WTC11 (cell line): ENCODE results near the gene INPP5A. TPM values are rescaled to one million over a fixed set of nuclear protein-coding genes. Genes with fewer than 3 reads are reported as not detected.

Source experiments
- ATAC-seq: fragments of 200-7000 bp; cut with Tn5 transposase; 2 replicates; pipeline ENCODE4 v1.10.0; 2021; ENCODE audit warnings: mild to moderate bottlenecking, moderate library complexity
- CTCF ChIA-PET: fragments of 300-600 bp; sonication (Branson Sonifier 250); formaldehyde crosslinking; loops from one replicate; lab custom pipeline; 2021; ENCODE audit warnings: antibody characterized with exemption; lab: Charles Lee
- POLR2A ChIA-PET: fragments of 350-600 bp; sonication (Branson Sonifier 250); formaldehyde crosslinking; loops from one replicate; lab custom pipeline; 2021; ENCODE audit warnings: antibody characterized with exemption; lab: Charles Lee
- DNase-seq: peaks from one replicate; pipeline ENCODE4 v3.0.0; 2021; ENCODE audit warnings: low spot score
- H3K27ac Mint-ChIP-seq: 2 replicates; pipeline ENCODE4 v1.8.0; 2021; ENCODE audit warnings: mixed read lengths
- H3K27me3 Mint-ChIP-seq: 2 replicates; pipeline ENCODE4 v1.8.0; 2021; ENCODE audit warnings: low read depth, mild to moderate bottlenecking, moderate library complexity, mixed read lengths
- H3K36me3 Mint-ChIP-seq: 2 replicates; pipeline ENCODE4 v1.8.0; 2021; ENCODE audit warnings: mixed read lengths
- H3K4me1 Mint-ChIP-seq: 2 replicates; pipeline ENCODE4 v1.8.0; 2022; ENCODE audit warnings: mixed read lengths
- H3K4me3 Mint-ChIP-seq: 2 replicates; pipeline ENCODE4 v1.8.0; 2021; ENCODE audit warnings: mild to moderate bottlenecking, moderate library complexity, mixed read lengths
- H3K9me3 Mint-ChIP-seq: 2 replicates; pipeline ENCODE4 v1.8.0; 2021; ENCODE audit warnings: mixed read lengths
- AFF4 ChIP-seq: sonication (generic); formaldehyde crosslinking; IDR thresholded peaks from 2 replicates; pipeline ENCODE4 v1.8.1; 2023; ENCODE audit warnings: mild to moderate bottlenecking, missing genetic modification reagents, borderline replicate concordance
- CDX4 ChIP-seq: fragments of 250-450 bp; sonication (Bioruptor Pico); IDR thresholded peaks from 2 replicates; pipeline ENCODE4 v1.9.0; 2021; ENCODE audit warnings: moderate library complexity, mild to moderate bottlenecking, inconsistent platforms, borderline replicate concordance
- EMX1 ChIP-seq: fragments of 250-450 bp; sonication (Bioruptor Pico); IDR thresholded peaks from 2 replicates; pipeline ENCODE4 v1.8.0; 2021; ENCODE audit warnings: mild to moderate bottlenecking
- GRHL2 ChIP-seq: fragments of 250-450 bp; sonication (Bioruptor Pico); IDR thresholded peaks from 2 replicates; pipeline ENCODE4 v1.8.0; 2022; ENCODE audit warnings: mild to moderate bottlenecking, moderate library complexity; ENCODE audit not compliant: insufficient replicate concordance, severe bottlenecking
- MLX ChIP-seq: sonication (generic); formaldehyde crosslinking; IDR thresholded peaks from 2 replicates; pipeline ENCODE4 v1.8.1; 2023; ENCODE audit warnings: mild to moderate bottlenecking, missing genetic modification reagents, moderate library complexity
- MXD4 ChIP-seq: fragments of 250-450 bp; sonication (Bioruptor Pico); IDR thresholded peaks from 2 replicates; pipeline ENCODE4 v1.8.0; 2021; ENCODE audit warnings: mild to moderate bottlenecking, moderate library complexity, borderline replicate concordance
- MYBL2 ChIP-seq: sonication (generic); formaldehyde crosslinking; IDR thresholded peaks from 2 replicates; pipeline ENCODE4 v1.8.1; 2023; ENCODE audit warnings: mild to moderate bottlenecking, moderate library complexity, missing genetic modification reagents
- NFYB ChIP-seq: sonication (generic); formaldehyde crosslinking; conservative IDR thresholded peaks from 2 replicates; pipeline ENCODE4 v1.8.0; 2022; ENCODE audit warnings: low read depth, missing genetic modification reagents
- NR3C1 ChIP-seq: sonication (generic); formaldehyde crosslinking; conservative IDR thresholded peaks from 2 replicates; pipeline ENCODE4 v1.8.1; 2023; ENCODE audit warnings: low read depth, mild to moderate bottlenecking, missing genetic modification reagents
- PREB ChIP-seq: sonication (generic); formaldehyde crosslinking; IDR thresholded peaks from 2 replicates; pipeline ENCODE4 v1.8.1; 2022; ENCODE audit warnings: mild to moderate bottlenecking, missing genetic modification reagents, moderate library complexity, borderline replicate concordance
- RELA ChIP-seq: sonication (generic); formaldehyde crosslinking; IDR thresholded peaks from 2 replicates; pipeline ENCODE4 v1.8.1; 2022; ENCODE audit warnings: missing genetic modification reagents, mild to moderate bottlenecking, borderline replicate concordance
- ZNF219 ChIP-seq: sonication (generic); formaldehyde crosslinking; IDR thresholded peaks from 2 replicates; pipeline ENCODE4 v1.8.0; 2023; ENCODE audit warnings: missing genetic modification reagents, mild to moderate bottlenecking, borderline replicate concordance
- ZNF232 ChIP-seq: sonication (generic); formaldehyde crosslinking; IDR thresholded peaks from 2 replicates; pipeline ENCODE4 v1.8.0; 2022; ENCODE audit warnings: mild to moderate bottlenecking, missing genetic modification reagents
- total RNA-seq: library from RNA; stranded (reverse); gene quantifications from 3 replicates; pipeline ENCODE4 v1.2.3, GENCODE V29; 2021
- TF ChIP-seq, protein P1 (sequence below): sonication (generic); formaldehyde crosslinking; IDR thresholded peaks from 2 replicates; pipeline ENCODE4 v1.8.1; 2023; ENCODE audit warnings: mild to moderate bottlenecking, missing genetic modification reagents
- TF ChIP-seq, protein P2 (sequence below): sonication (generic); formaldehyde crosslinking; IDR thresholded peaks from 2 replicates; pipeline ENCODE4 v1.8.0; 2023; ENCODE audit warnings: missing genetic modification reagents, mild to moderate bottlenecking, borderline replicate concordance

Gene INPP5A
- total RNA-seq, 1 experiment from 2014 or later = 22.1 TPM

DNA sequence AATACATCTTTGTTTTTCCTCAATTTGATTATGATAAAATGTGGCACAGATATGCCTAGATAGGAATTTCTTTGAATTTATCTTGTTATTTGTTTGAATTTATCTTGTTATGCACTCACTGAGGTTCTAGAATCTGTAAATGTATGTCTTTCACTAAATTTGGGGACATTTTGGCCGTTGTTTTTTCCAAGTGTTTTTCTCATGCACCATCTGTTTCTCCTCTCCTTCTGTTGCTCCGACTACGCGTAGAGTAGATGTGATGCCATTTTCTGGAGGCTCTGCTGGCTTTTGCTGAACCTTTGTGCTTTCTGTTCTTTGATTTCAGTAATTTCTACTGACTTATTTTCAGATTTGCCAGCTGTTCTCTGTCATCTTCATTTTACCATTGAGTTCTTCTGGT, 101.9 kb downstream of the INPP5A start:
- Mint-ChIP-seq H3K4me3 (no peak overlapping the region), H3K27me3 (no peaks in the 10 kb centered on the region), H3K4me1 (peaks cover 7% of the 10 kb centered on the region), H3K9me3 (peaks cover 6% of the 10 kb centered on the region; the same call in 1 of the 2 replicates), H3K27ac (no peak overlapping the region), H3K36me3 (no peaks in the 10 kb centered on the region)
- DNase-seq = no peak
- ChIA-PET POLR2A (no interaction called here), CTCF (interaction anchor here (0.6 kb wide), 1 partner anchor 171 kb away, joined by 3 read pairs; no protein-coding TSS in a partner anchor)
- no peak for ATAC-seq
- TF ChIP-seq CDX4 (CRISPR knock-in tag) (no peak), NR3C1 (CRISPR knock-in tag) (no peak), EMX1 (CRISPR knock-in tag) (no peak)
- TF ChIP-seq, all 79 proteins: peak for 0

GRCh38 chr10:132640326-132641125, 102.9 kb downstream of the INPP5A start:
- no peaks in the 10 kb centered on the region for H3K36me3 Mint-ChIP-seq
- H3K27me3 Mint-ChIP-seq = no peaks in the 10 kb centered on the region
- DNase-seq (peak; percentile 6), ATAC-seq (no peak)
- H3K4me3 Mint-ChIP-seq = no peak overlapping the region
- H3K4me1 Mint-ChIP-seq = peaks cover 5% of the 10 kb centered on the region; the same call in 1 of the 2 replicates
- H3K9me3 Mint-ChIP-seq = peaks cover 6% of the 10 kb centered on the region; the same call in 1 of the 2 replicates
- no peak overlapping the region for H3K27ac Mint-ChIP-seq
- TF ChIP-seq GRHL2 (CRISPR knock-in tag) = no peak
- TF ChIP-seq, all 79 proteins: peak for 0
- POLR2A ChIA-PET = no interaction called here
- CTCF ChIA-PET = no interaction called here

- H3K27ac Mint-ChIP-seq = no peak overlapping the region
- H3K9me3 Mint-ChIP-seq = peaks cover 6% of the 10 kb centered on the region; the same call in 1 of the 2 replicates
- H3K36me3 Mint-ChIP-seq = no peaks in the 10 kb centered on the region
- ChIA-PET CTCF (interaction anchor here (1.2 kb wide), 1 partner anchor 182 kb away, joined by 4 read pairs; no protein-coding TSS in a partner anchor), POLR2A (no interaction called here)
- DNase-seq = no peak
- no peaks in the 10 kb centered on the region for H3K27me3 Mint-ChIP-seq
- ATAC-seq = no peak
- no peak overlapping the region for H3K4me3 Mint-ChIP-seq
- peaks cover 5% of the 10 kb centered on the region; the same call in 1 of the 2 replicates for H3K4me1 Mint-ChIP-seq
- TF ChIP-seq, protein P1, sequence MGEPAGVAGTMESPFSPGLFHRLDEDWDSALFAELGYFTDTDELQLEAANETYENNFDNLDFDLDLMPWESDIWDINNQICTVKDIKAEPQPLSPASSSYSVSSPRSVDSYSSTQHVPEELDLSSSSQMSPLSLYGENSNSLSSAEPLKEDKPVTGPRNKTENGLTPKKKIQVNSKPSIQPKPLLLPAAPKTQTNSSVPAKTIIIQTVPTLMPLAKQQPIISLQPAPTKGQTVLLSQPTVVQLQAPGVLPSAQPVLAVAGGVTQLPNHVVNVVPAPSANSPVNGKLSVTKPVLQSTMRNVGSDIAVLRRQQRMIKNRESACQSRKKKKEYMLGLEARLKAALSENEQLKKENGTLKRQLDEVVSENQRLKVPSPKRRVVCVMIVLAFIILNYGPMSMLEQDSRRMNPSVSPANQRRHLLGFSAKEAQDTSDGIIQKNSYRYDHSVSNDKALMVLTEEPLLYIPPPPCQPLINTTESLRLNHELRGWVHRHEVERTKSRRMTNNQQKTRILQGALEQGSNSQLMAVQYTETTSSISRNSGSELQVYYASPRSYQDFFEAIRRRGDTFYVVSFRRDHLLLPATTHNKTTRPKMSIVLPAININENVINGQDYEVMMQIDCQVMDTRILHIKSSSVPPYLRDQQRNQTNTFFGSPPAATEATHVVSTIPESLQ (CRISPR knock-in tag) = no peak
- TF ChIP-seq MXD4 (CRISPR knock-in tag) = no peak
- no peak for TF ChIP-seq PREB (CRISPR knock-in tag)
- TF ChIP-seq RELA (CRISPR knock-in tag) = no peak
- TF ChIP-seq MLX = no peak
- TF ChIP-seq, protein P2, sequence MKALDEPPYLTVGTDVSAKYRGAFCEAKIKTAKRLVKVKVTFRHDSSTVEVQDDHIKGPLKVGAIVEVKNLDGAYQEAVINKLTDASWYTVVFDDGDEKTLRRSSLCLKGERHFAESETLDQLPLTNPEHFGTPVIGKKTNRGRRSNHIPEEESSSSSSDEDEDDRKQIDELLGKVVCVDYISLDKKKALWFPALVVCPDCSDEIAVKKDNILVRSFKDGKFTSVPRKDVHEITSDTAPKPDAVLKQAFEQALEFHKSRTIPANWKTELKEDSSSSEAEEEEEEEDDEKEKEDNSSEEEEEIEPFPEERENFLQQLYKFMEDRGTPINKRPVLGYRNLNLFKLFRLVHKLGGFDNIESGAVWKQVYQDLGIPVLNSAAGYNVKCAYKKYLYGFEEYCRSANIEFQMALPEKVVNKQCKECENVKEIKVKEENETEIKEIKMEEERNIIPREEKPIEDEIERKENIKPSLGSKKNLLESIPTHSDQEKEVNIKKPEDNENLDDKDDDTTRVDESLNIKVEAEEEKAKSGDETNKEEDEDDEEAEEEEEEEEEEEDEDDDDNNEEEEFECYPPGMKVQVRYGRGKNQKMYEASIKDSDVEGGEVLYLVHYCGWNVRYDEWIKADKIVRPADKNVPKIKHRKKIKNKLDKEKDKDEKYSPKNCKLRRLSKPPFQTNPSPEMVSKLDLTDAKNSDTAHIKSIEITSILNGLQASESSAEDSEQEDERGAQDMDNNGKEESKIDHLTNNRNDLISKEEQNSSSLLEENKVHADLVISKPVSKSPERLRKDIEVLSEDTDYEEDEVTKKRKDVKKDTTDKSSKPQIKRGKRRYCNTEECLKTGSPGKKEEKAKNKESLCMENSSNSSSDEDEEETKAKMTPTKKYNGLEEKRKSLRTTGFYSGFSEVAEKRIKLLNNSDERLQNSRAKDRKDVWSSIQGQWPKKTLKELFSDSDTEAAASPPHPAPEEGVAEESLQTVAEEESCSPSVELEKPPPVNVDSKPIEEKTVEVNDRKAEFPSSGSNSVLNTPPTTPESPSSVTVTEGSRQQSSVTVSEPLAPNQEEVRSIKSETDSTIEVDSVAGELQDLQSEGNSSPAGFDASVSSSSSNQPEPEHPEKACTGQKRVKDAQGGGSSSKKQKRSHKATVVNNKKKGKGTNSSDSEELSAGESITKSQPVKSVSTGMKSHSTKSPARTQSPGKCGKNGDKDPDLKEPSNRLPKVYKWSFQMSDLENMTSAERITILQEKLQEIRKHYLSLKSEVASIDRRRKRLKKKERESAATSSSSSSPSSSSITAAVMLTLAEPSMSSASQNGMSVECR = no peak
- no peak for TF ChIP-seq NFYB (CRISPR knock-in tag)
- no peak for TF ChIP-seq AFF4 (CRISPR knock-in tag)
- TF ChIP-seq NR3C1 (CRISPR knock-in tag) = no peak
- TF ChIP-seq ZNF219 (CRISPR knock-in tag) = no peak
- TF ChIP-seq MYBL2 (CRISPR knock-in tag) = no peak
- TF ChIP-seq ZNF232 (CRISPR knock-in tag) = no peak
Measured at GRCh38 chr10:132641401-132641800, 103.8 kb downstream of the INPP5A start.
